IMR-90 (cell line): ENCODE results near the gene SCARB1.

Experiments used
- CTCF ChIP-seq: conservative IDR thresholded peaks from 2 replicates; pipeline ENCODE4 v1.5.1; 2012; ENCODE audit warnings: mild to moderate bottlenecking, low read depth, low read length, improper control_type of control experiment
- MAFK ChIP-seq: IDR thresholded peaks from 2 replicates; pipeline ENCODE4 v1.6.1; 2012; ENCODE audit warnings: low read depth, low read length, improper control_type of control experiment
- RCOR1 ChIP-seq: IDR thresholded peaks from 2 replicates; pipeline ENCODE4 v1.6.1; 2012; ENCODE audit warnings: mild to moderate bottlenecking, low read length, improper control_type of control experiment; ENCODE audit not compliant: insufficient replicate concordance
- SMC3 ChIP-seq: fragments of 150-350 bp; IDR thresholded peaks from 2 replicates; pipeline ENCODE4 v1.6.1; 2016; ENCODE audit warnings: low read depth, mild to moderate bottlenecking, antibody characterized with exemption, low read length, moderate library complexity

GRCh38 chr12:124842800-124843510 lies 20.7 kb downstream of the SCARB1 start:
- no peak for TF ChIP-seq CTCF
- no peak for TF ChIP-seq MAFK
- no peak for TF ChIP-seq SMC3
- TF ChIP-seq RCOR1 = no peak
